ENCODE data around the gene PHB1. TPM values are rescaled to one million over a fixed set of nuclear protein-coding genes. Genes with fewer than 3 reads are reported as not detected.

The PHB1 gene
- total RNA-seq, 4 donors from 2014 or later: 68.0 to 100 (median 85.1) TPM

GRCh38 chr17:49369760-49370159 lies 44.9 kb downstream of the PHB1 start:
- no peak for TF ChIP-seq CTCF (IDR thresholded peaks at IDR 0.05; ENCODE audit: low read depth)

GRCh38 chr17:49369089-49369488 lies 45.6 kb downstream of the PHB1 start:
- no peak for TF ChIP-seq CTCF (IDR thresholded peaks at IDR 0.05; ENCODE audit: low read depth)

GRCh38 chr17:49365667-49366066 lies 49.0 kb downstream of the PHB1 start:
- TF ChIP-seq CTCF (IDR thresholded peaks at IDR 0.05; ENCODE audit: low read depth): no peak

- no peak for TF ChIP-seq CTCF (IDR thresholded peaks at IDR 0.05; ENCODE audit: low read depth)
Observed at GRCh38 chr17:49364119-49364518, 50.6 kb downstream of the PHB1 start.

GRCh38 chr17:49363251-49363650 lies 51.4 kb downstream of the PHB1 start:
- no peak for TF ChIP-seq CTCF (IDR thresholded peaks at IDR 0.05; ENCODE audit: low read depth)

- no peak for TF ChIP-seq CTCF (IDR thresholded peaks at IDR 0.05; ENCODE audit: low read depth)
Observed at GRCh38 chr17:49362723-49363117, 52.0 kb downstream of the PHB1 start.

GRCh38 chr17:49361902-49362722 lies 52.6 kb downstream of the PHB1 start, which contains the start of gene ZNF652:
TSS of gene ZNF652 (minus strand) at chr17:49362250. CDS start at chr17:49317725, 44,525 bp downstream.
- TF ChIP-seq CTCF (IDR thresholded peaks at IDR 0.05; ENCODE audit: low read depth): no peak

Measured in subcutaneous adipose tissue (tissue), 4 donors.